IPS-18a (cell line): ENCODE measurements around the gene TMEM231.
A peak's percentile ranks its signal among the peaks of the same experiment; 100 is the strongest.

Experiments
- H3K27ac ChIP-seq: one replicate; pipeline ENCODE4 v1.5.1; 2013; ENCODE audit warnings: low read length
- H3K27me3 ChIP-seq: one replicate; pipeline ENCODE4 v1.6.1; 2013; ENCODE audit warnings: mild to moderate bottlenecking, low read length; ENCODE audit not compliant: control insufficient read depth, insufficient read depth
- H3K36me3 ChIP-seq: one replicate; pipeline ENCODE4 v1.6.1; 2013; ENCODE audit warnings: low read depth, low read length; ENCODE audit not compliant: control insufficient read depth
- H3K4me1 ChIP-seq: one replicate; pipeline ENCODE4 v1.6.1; 2013; ENCODE audit warnings: low read depth, low read length; ENCODE audit not compliant: control insufficient read depth
- H3K4me3 ChIP-seq: one replicate; pipeline ENCODE4 v1.5.1; 2013; ENCODE audit warnings: low read length
- H3K9ac ChIP-seq: one replicate; pipeline ENCODE4 v1.6.1; 2013; ENCODE audit warnings: mild to moderate bottlenecking, low read length, moderate library complexity
- H3K9me3 ChIP-seq: one replicate; pipeline ENCODE4 v1.6.1; 2013; ENCODE audit warnings: low read depth, low read length; ENCODE audit not compliant: control insufficient read depth

The TMEM231 gene

GRCh38 chr16:75497558-75497957 is 58.5 kb downstream of the TMEM231 start:
- no peaks in the 10 kb centered on the region for H3K9me3 ChIP-seq
- H3K27ac ChIP-seq: no peak overlapping the region
- no peak overlapping the region for H3K4me3 ChIP-seq
- H3K36me3 ChIP-seq: no peaks in the 10 kb centered on the region
- no peak overlapping the region for H3K9ac ChIP-seq
- peaks cover 6% of the 10 kb centered on the region for H3K4me1 ChIP-seq
- H3K27me3 ChIP-seq: peaks cover 5% of the 10 kb centered on the region

GRCh38 chr16:75495076-75495674 is 60.9 kb downstream of the TMEM231 start, which contains the start of gene CHST6:
Gene CHST6, minus strand, starts transcription at chr16:75495441. Its CDS starts 15,613 bp downstream, at chr16:75479828.
- H3K4me1 ChIP-seq: peaks cover 6% of the 10 kb centered on the region
- H3K36me3 ChIP-seq: no peaks in the 10 kb centered on the region
- peaks cover 5% of the 10 kb centered on the region for H3K27me3 ChIP-seq
- no peak within 1 kb of the TSS for H3K27ac ChIP-seq
- peak within 1 kb of the TSS; percentile 78 for H3K9ac ChIP-seq
- H3K4me3 ChIP-seq: peak within 1 kb of the TSS; percentile 82
- H3K9me3 ChIP-seq: no peaks in the 10 kb centered on the region

GRCh38 chr16:75494661-75495075 is 61.4 kb downstream of the TMEM231 start:
- Histone ChIP-seq H3K4me3 (peak overlapping the region; percentile 82), H3K4me1 (peaks cover 6% of the 10 kb centered on the region), H3K36me3 (no peaks in the 10 kb centered on the region), H3K27me3 (peaks cover 5% of the 10 kb centered on the region), H3K9me3 (no peaks in the 10 kb centered on the region), H3K9ac (peak overlapping the region; percentile 78), H3K27ac (no peak overlapping the region)

- H3K9ac ChIP-seq: peak overlapping the region; percentile 78
- peaks cover 6% of the 10 kb centered on the region for H3K4me1 ChIP-seq
- peak overlapping the region; percentile 82 for H3K4me3 ChIP-seq
- no peaks in the 10 kb centered on the region for H3K9me3 ChIP-seq
- H3K36me3 ChIP-seq: no peaks in the 10 kb centered on the region
- no peak overlapping the region for H3K27ac ChIP-seq
- peaks cover 5% of the 10 kb centered on the region for H3K27me3 ChIP-seq
Observed at GRCh38 chr16:75494184-75494583, 61.9 kb downstream of the TMEM231 start.

GRCh38 chr16:75491876-75492275 is 64.2 kb downstream of the TMEM231 start:
- H3K9ac ChIP-seq: no peak overlapping the region
- H3K36me3 ChIP-seq: peaks cover 1% of the 10 kb centered on the region
- H3K9me3 ChIP-seq: no peaks in the 10 kb centered on the region
- no peak overlapping the region for H3K27ac ChIP-seq
- H3K4me3 ChIP-seq: no peak overlapping the region
- H3K4me1 ChIP-seq: peaks cover 6% of the 10 kb centered on the region
- H3K27me3 ChIP-seq: peaks cover 5% of the 10 kb centered on the region

GRCh38 chr16:75488322-75488721 is 67.7 kb downstream of the TMEM231 start:
- H3K4me1 ChIP-seq: no peaks in the 10 kb centered on the region
- no peak overlapping the region for H3K9ac ChIP-seq
- no peak overlapping the region for H3K4me3 ChIP-seq
- H3K27ac ChIP-seq: no peak overlapping the region
- no peaks in the 10 kb centered on the region for H3K27me3 ChIP-seq
- H3K36me3 ChIP-seq: peaks cover 6% of the 10 kb centered on the region
- H3K9me3 ChIP-seq: no peaks in the 10 kb centered on the region
